Glutamatergic neuron (in vitro differentiated cells): ENCODE results near the gene CFP. TPM values are rescaled to one million over a fixed set of nuclear protein-coding genes. Genes with fewer than 3 reads are reported as not detected.

Experiments
- DNase-seq: peaks from one replicate; pipeline ENCODE4 v3.0.0; 2022
- H3K27ac Mint-ChIP-seq: one replicate; pipeline ENCODE4 v1.8.0; 2020; ENCODE audit warnings: mild to moderate bottlenecking, mixed read lengths, inconsistent platforms; ENCODE audit not compliant: unreplicated experiment
- H3K27me3 Mint-ChIP-seq: one replicate; pipeline ENCODE4 v1.8.0; 2020; ENCODE audit warnings: mild to moderate bottlenecking, moderate library complexity, mixed read lengths, inconsistent platforms; ENCODE audit not compliant: unreplicated experiment
- H3K36me3 Mint-ChIP-seq: one replicate; pipeline ENCODE4 v1.8.0; 2020; ENCODE audit warnings: mild to moderate bottlenecking, mixed read lengths, inconsistent platforms; ENCODE audit not compliant: unreplicated experiment
- H3K4me1 Mint-ChIP-seq: one replicate; pipeline ENCODE4 v1.8.0; 2020; ENCODE audit warnings: mild to moderate bottlenecking, low read depth, mixed read lengths, inconsistent platforms; ENCODE audit not compliant: unreplicated experiment
- H3K4me3 Mint-ChIP-seq: one replicate; pipeline ENCODE4 v1.8.0; 2020; ENCODE audit warnings: mild to moderate bottlenecking, mixed read lengths, inconsistent platforms; ENCODE audit not compliant: unreplicated experiment
- H3K9me3 Mint-ChIP-seq: one replicate; pipeline ENCODE4 v1.8.0; 2020; ENCODE audit warnings: mild to moderate bottlenecking, moderate library complexity, mixed read lengths, inconsistent platforms; ENCODE audit not compliant: unreplicated experiment
- CTCF ChIP-seq: fragments of 200-600 bp; sonication (generic); IDR thresholded peaks from one replicate; pipeline ENCODE4 v1.5.0; 2021; ENCODE audit not compliant: partially characterized antibody, unreplicated experiment
- total RNA-seq: library from RNA; stranded (reverse); fragmentation: NEBNext Ultra II Directional; extraction: Animal tissue kit (Norgen Biotek cat#: 25700); gene quantifications from one replicate; pipeline ENCODE4 v1.2.1, GENCODE V29; 2021; ENCODE audit not compliant: unreplicated experiment

The CFP gene
- total RNA-seq, 1 donor from 2014 or later, result 0.49 TPM

GRCh38 chrX:47597222-47597621, 32.5 kb downstream of the CFP start:
- Mint-ChIP-seq H3K27ac (no peak overlapping the region), H3K27me3 (peaks cover 1% of the 10 kb centered on the region), H3K36me3 (peaks cover 17% of the 10 kb centered on the region), H3K9me3 (peaks cover 2% of the 10 kb centered on the region), H3K4me3 (no peak overlapping the region), H3K4me1 (no peaks in the 10 kb centered on the region)
- no peak for DNase-seq
- TF ChIP-seq CTCF, result no peak

- Mint-ChIP-seq H3K27me3 (peaks cover 1% of the 10 kb centered on the region), H3K4me1 (no peaks in the 10 kb centered on the region), H3K36me3 (peaks cover 17% of the 10 kb centered on the region), H3K27ac (no peak overlapping the region), H3K9me3 (peaks cover 2% of the 10 kb centered on the region), H3K4me3 (no peak overlapping the region)
- DNase-seq, result no peak
- TF ChIP-seq CTCF, result no peak
These were observed 33.5 kb downstream of the CFP start for GRCh38 chrX:47596256-47596655.

GRCh38 chrX:47595716-47596251, 33.9 kb downstream of the CFP start:
- Mint-ChIP-seq H3K4me1 (no peaks in the 10 kb centered on the region), H3K4me3 (no peak overlapping the region), H3K27me3 (peaks cover 1% of the 10 kb centered on the region), H3K9me3 (peaks cover 2% of the 10 kb centered on the region), H3K36me3 (peaks cover 17% of the 10 kb centered on the region), H3K27ac (no peak overlapping the region)
- no peak for DNase-seq
- TF ChIP-seq CTCF, result no peak

- Mint-ChIP-seq H3K9me3 (peaks cover 2% of the 10 kb centered on the region), H3K27me3 (peaks cover 1% of the 10 kb centered on the region), H3K27ac (no peak overlapping the region)
These were observed 36.2 kb downstream of the CFP start for GRCh38 chrX:47593522-47593921.

More at GRCh38 chrX:47593522-47593921, 36.2 kb downstream of the CFP start:
- H3K4me3 Mint-ChIP-seq, result no peak overlapping the region
- no peak for DNase-seq
- TF ChIP-seq CTCF, result no peak
- peaks cover 17% of the 10 kb centered on the region for H3K36me3 Mint-ChIP-seq
- no peaks in the 10 kb centered on the region for H3K4me1 Mint-ChIP-seq
